Neural cell (in vitro differentiated cells): ENCODE data around the gene DENND2A.

Experiments
- CTCF ChIP-seq: fragments of 450-650 bp; IDR thresholded peaks from 2 replicates; pipeline ENCODE4 v1.5.1; 2014; ENCODE audit warnings: antibody characterized with exemption, mild to moderate bottlenecking, moderate library complexity; ENCODE audit not compliant: poor library complexity, severe bottlenecking
- EP300 ChIP-seq: fragments of 450-650 bp; conservative IDR thresholded peaks from 2 replicates; pipeline ENCODE4 v1.6.1; 2014; ENCODE audit warnings: antibody characterized with exemption, mild to moderate bottlenecking, moderate library complexity; ENCODE audit not compliant: poor library complexity, severe bottlenecking
- EZH2 ChIP-seq: fragments of 200-600, 300-800 bp; shearing (Covaris generic), sonication (generic); IDR thresholded peaks from 2 replicates; pipeline ENCODE4 v1.6.1; 2014; ENCODE audit warnings: antibody characterized with exemption, low read length, borderline replicate concordance, mild to moderate bottlenecking; ENCODE audit not compliant: insufficient read depth, poor library complexity, severe bottlenecking
- POLR2AphosphoS5 ChIP-seq: IDR thresholded peaks from 2 replicates; pipeline ENCODE4 v1.6.1; 2012
- RAD21 ChIP-seq: fragments of 450-650 bp; conservative IDR thresholded peaks from 2 replicates; pipeline ENCODE4 v1.6.1; 2014; ENCODE audit warnings: antibody characterized with exemption, mild to moderate bottlenecking, moderate library complexity
- REST ChIP-seq: IDR thresholded peaks from 2 replicates; pipeline ENCODE4 v1.6.1; 2012; ENCODE audit warnings: borderline replicate concordance
- SMC3 ChIP-seq: fragments of 450-650 bp; conservative IDR thresholded peaks from 2 replicates; pipeline ENCODE4 v1.6.1; 2014; ENCODE audit warnings: antibody characterized with exemption, mild to moderate bottlenecking, moderate library complexity; ENCODE audit not compliant: poor library complexity
- TAF1 ChIP-seq: IDR thresholded peaks from 2 replicates; pipeline ENCODE4 v1.6.1; 2012; ENCODE audit warnings: low read depth

GRCh38 chr7:140552240-140552679, 88.4 kb downstream of the DENND2A start:
- TF ChIP-seq REST (no peak), EP300 (no peak), EZH2 (no peak), CTCF (no peak), RAD21 (no peak), SMC3 (no peak), TAF1 (no peak), POLR2AphosphoS5 (no peak)
